HG02973 (cell line): Measurements from ENCODE around the gene OSGIN1.
"Not testable (repeated sequence)": the region's sequence is repeated elsewhere in the genome, so short reads cannot be mapped to it uniquely, and the experiment has no call there.

Source experiments
- ATAC-seq: cut with Tn5 transposase; IDR thresholded peaks from one replicate; pipeline ENCODE4 v1.9.1; 2021; ENCODE audit warnings: moderate library complexity; ENCODE audit not compliant: unreplicated experiment

OSGIN1 gene

DNA sequence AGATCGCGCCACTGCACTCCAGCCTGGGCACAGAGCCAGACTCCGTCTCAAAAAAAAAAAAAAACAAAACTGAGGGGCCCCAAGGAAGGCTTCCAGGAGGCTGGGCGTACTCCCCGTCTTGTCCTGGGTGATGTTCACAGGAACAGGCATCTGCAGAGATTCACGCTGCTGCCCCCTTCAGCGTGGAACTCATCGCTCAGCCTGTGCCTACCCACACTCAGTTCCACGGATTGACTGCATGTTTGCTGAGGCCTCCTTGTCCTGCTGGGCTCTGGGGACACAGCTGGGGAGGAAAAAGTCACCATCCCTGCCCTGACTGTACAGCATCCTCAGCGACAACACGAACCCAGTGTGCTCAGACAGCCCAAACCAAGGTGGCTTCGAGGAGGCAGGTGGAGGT is 12.9 kb upstream of the OSGIN1 start:
- ATAC-seq: no peak

DNA sequence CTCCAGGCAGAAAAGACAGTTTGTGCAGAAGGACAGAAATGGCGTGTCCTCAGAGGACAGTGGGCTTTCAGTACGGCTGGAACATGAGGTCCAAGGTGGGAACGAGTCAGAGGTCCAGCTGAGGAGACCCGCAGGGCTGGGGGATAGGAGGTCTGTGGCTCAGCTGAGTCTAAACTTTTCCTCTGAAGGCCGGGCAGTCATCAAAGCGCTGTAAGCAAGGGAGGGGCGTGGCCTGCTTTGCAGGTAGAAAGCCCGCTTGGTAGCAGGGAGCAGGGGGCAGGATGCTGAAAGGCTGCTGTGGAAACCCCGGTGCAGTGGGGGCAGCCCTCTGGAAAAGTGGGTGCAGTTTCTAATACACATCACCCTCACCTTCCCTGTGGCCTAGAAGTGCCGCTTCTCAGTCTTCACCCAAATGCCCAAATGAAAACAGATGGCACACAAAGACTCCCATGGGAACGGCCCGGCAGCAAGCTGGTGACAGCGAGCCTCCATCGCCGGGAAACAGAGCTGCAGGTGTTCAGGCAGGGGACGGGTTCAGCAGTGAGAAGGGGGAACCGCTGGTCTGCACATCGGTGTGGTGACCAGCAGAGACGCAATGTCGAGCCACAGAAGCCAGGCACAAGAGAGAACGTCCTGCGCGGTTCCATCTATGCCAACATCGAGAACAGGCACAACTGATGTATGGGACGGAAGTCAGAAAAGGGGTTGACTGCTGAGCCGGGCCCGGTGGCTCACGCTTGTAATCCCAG is 12.2 kb upstream of the OSGIN1 start:
- no peak for ATAC-seq

DNA sequence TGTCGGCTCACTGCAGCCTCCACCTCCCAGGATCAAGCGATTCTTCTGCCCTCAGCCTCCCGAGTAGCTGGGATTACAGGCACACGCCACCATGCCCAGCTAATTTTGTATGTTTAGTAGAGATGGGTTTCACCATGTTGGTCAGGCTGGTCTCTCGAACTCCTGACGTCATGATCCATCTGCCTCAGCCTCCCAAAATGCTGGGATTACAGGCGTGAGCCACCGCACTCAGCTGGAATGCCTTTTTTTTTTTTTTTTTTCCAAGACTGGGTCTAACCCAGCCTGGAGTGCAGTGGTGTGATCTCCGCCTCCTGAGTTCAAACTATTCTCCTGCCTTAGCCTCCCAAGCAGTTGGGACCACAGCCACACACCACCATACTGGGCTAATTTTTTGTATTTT is 11.5 kb upstream of the OSGIN1 start:
- not testable (repeated sequence) for ATAC-seq

DNA sequence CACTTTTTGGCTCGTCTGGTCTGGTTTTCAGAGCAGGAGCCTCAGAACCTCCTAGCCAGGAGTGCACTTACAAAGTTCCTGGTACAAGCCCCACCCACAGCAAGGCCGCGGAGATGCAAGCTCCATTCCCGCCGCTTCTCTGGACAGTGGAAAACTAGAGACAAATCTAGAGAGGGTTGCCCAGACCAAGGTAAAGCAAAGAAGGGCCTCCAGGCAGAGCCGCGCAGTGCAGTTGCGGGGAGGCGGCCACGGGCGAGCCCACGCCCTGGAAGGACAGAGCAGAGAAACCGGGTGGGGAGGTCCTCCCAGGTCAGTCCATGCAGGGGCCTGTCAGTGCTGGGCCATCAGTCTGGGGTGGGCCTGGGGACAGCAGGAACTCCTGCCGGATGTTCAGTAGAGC is 11.0 kb upstream of the OSGIN1 start:
- ATAC-seq: no peak

- no peak for ATAC-seq
Measured at GRCh38 chr16:83942815-83943515, 10.1 kb upstream of the OSGIN1 start.

GRCh38 chr16:83943516-83944050 is 9.5 kb upstream of the OSGIN1 start:
- ATAC-seq: no peak

DNA sequence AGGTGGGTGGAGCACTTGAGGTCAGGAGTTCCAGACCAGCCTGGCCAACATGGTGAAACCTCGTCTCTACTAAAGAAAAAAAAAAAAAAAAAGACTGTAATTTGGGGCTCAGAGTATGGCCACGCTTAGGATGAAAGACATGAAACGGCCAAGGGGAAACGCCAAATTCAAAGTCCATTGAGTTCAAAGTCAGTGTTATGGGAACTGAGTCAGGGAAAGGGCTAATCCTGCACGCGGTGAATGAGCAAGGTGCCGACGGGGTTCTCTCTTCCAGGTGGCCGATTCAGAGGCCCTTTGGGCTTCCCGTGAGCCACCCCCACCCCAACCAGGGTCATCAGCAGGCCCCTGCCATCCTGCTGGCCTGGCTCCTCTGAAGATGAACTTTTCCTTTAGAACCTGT is 7.5 kb upstream of the OSGIN1 start:
- no peak for ATAC-seq

- no peak for ATAC-seq
Measured at GRCh38 chr16:83946154-83946780, 6.8 kb upstream of the OSGIN1 start.

- ATAC-seq: no peak
Measured at GRCh38 chr16:83946781-83947566, 6.1 kb upstream of the OSGIN1 start.

- no peak for ATAC-seq
Measured at GRCh38 chr16:83947642-83948234, 5.3 kb upstream of the OSGIN1 start.

GRCh38 chr16:83948914-83949723 is 3.9 kb upstream of the OSGIN1 start:
- no peak for ATAC-seq

DNA sequence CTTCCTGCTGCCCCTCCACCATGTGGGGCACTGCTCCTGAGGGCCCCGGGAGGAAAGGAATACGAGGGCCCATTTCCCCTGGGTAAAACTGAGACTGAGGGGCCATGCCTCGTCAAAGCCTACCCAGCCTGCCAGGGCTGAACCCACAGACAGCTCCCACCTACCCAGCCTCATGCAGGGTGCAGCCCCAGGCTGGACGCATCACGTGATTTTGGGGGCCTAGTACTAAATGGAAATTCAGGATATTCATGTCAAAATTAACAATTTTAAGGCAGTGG is 3.4 kb upstream of the OSGIN1 start:
- no peak for ATAC-seq

GRCh38 chr16:83950862-83951399 is 2.1 kb upstream of the OSGIN1 start:
- not testable (repeated sequence) for ATAC-seq

DNA sequence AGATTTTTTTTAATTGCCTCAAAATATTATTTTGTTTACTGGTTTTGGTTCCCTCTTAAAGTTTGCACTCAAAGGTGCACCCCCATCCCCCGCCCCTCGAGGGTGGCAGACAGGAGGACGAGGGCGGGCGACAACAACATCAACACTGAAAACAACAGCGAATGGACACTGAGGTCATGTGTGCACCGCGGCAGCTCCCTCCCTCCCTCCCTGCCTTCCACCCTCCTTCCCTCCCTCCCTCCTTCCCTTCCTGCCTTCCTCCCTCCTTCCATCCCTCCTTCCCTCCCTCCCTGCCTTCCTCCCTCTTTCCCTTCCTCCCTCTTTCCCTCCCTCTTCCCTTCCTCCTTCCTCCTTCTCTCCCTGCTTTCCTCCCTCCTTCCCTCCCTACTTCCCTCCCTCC is 1.5 kb upstream of the OSGIN1 start:
- ATAC-seq: no peak

DNA sequence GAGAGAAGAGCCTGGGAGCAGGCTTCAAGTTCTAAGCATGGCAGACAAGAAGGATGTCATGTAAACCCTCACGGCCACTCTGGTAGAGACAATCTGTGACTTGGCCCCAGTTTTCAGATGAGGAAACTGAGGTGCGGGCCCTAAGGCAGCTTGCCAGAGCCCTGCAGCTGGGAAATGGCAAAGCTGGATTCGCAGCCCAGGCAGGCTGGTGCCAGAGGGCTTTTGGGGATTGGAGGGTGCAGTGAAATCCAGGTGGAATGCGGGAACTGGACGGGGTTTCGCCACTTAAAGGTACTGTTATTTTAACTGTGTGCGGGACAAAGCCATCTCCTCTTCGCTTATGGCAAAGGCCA is 477 bp upstream of the OSGIN1 start:
- no peak for ATAC-seq

DNA sequence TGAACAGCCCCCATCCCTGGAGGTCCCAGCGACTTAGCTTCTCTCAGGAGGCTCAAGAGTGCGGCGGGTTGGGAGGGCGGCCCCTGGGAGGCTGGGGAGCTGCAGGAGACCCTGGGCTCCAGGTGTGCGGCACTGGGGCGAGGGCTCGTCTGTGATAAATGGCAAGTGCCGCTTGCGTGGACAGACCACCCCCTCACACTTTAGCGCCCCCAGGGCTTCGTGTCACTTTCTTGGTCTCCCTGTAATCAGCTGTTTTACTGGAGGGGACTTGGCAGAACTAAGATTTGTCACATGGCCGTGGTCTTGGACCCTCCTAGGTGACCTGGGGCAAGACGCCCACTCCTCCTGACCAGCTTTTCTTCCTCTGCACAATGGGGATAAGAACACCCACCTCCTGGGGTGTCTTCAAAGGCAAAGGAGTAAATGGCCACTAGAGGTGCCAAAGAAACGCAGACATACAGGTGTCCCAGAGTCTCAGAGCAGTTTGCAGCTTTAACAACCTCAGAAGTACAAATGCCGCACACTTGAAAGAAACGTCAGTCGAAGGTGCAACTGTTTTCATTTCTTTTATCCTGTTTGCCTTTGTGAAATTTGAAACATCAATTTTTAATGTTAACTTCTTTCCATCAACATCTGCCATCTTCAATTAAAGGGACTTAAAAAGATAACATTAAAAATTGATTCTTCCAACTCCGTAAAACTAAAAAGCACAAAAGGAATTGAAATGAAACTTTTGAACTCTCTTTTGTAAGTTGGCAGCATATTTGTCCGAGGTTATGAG is 946 bp downstream of the OSGIN1 start:
- ATAC-seq: no peak

GRCh38 chr16:83954577-83955016 is 1.6 kb downstream of the OSGIN1 start:
- ATAC-seq: no peak

DNA sequence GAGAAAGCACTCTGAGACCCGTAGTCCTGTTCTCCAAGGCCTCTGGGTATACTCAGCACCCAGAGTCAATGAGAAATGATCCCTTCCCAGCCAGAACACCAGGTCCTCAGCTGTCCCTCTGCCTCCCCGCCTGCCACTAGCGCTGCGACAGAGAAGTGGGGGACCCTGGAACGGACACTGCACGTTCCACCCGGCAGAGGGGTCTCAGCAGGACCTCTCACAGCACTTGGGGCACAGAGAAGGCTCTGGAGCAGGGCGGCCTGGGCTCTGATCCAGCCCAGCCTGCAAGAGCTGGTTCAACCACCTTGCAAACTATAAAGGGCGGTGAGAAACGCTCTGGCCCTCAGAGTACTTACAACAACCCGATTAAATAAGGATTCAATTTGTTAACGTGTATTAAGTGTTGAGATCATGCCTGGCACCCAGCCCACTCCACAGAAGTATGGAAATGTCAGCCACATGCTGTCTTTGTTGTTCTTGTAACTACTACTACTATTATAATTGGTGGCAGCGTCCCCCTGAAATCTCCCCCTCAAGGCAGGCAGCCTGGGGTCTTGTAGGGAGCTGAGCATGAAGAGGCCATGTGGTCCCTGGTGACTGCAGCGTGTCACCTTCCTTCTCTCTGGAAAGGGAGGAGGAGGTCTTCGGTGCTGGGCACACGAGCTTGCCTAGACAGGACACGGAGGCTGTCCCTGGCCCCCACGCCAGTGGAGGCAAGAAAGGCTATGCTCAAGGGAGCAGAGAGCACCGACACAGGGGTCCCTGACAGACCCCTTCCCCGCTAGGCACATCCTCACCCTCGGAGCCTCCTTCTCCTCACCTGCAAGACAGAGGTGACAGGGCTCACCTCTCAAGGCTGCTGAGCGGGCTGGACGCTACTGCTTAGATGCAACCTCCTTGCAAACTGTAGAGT is 2.4 kb downstream of the OSGIN1 start:
- ATAC-seq: no peak
